ENCODE results near the gene BCL11A. TPM values are rescaled to one million over a fixed set of nuclear protein-coding genes. Genes with fewer than 3 reads are reported as not detected.

BCL11A gene
- total RNA-seq, 4 donors from 2014 or later = 1.5 to 8.8 (median 3.2) TPM

GRCh38 chr2:60489289-60489688, 64.2 kb downstream of the BCL11A start:
- no peaks in the 10 kb centered on the region for H3K36me3 ChIP-seq
- H3K4me3 ChIP-seq = no peak overlapping the region
- H3K27me3 ChIP-seq = no peaks in the 10 kb centered on the region
- intact Hi-C loops (cut with DNase I; ENCODE audit: low total_unique reads) = no loop called here
- DNase-seq = no peak
- no peaks in the 10 kb centered on the region for H3K9me3 ChIP-seq
- no peaks in the 10 kb centered on the region for H3K4me1 ChIP-seq
- no peak overlapping the region for H3K27ac ChIP-seq
- no peak for TF ChIP-seq POLR2A (IDR thresholded peaks at IDR 0.05)
- no peak for TF ChIP-seq CTCF (IDR thresholded peaks at IDR 0.05)

GRCh38 chr2:60488291-60488690, 65.2 kb downstream of the BCL11A start:
- H3K4me3 ChIP-seq = no peak overlapping the region
- no peak overlapping the region for H3K27ac ChIP-seq
- intact Hi-C loops (cut with DNase I; ENCODE audit: low total_unique reads) = no loop called here
- no peak for DNase-seq
- H3K9me3 ChIP-seq = no peaks in the 10 kb centered on the region
- no peaks in the 10 kb centered on the region for H3K36me3 ChIP-seq
- no peaks in the 10 kb centered on the region for H3K27me3 ChIP-seq
- no peaks in the 10 kb centered on the region for H3K4me1 ChIP-seq
- TF ChIP-seq POLR2A (IDR thresholded peaks at IDR 0.05) (no peak), CTCF (IDR thresholded peaks at IDR 0.05) (no peak)

GRCh38 chr2:60487174-60487573, 66.3 kb downstream of the BCL11A start:
- no peak overlapping the region for H3K27ac ChIP-seq
- TF ChIP-seq POLR2A (IDR thresholded peaks at IDR 0.05) (no peak), CTCF (IDR thresholded peaks at IDR 0.05) (no peak)
- no peak overlapping the region for H3K4me3 ChIP-seq
- no peaks in the 10 kb centered on the region for H3K9me3 ChIP-seq
- no peaks in the 10 kb centered on the region for H3K27me3 ChIP-seq
- H3K36me3 ChIP-seq = no peaks in the 10 kb centered on the region
- H3K4me1 ChIP-seq = no peaks in the 10 kb centered on the region
- no peak for DNase-seq
- intact Hi-C loops (cut with DNase I; ENCODE audit: low total_unique reads) = no loop called here

GRCh38 chr2:60486551-60486950, 66.9 kb downstream of the BCL11A start:
- intact Hi-C loops (cut with DNase I; ENCODE audit: low total_unique reads) = no loop called here
- Histone ChIP-seq H3K4me3 (no peak overlapping the region), H3K36me3 (no peaks in the 10 kb centered on the region), H3K27ac (no peak overlapping the region), H3K4me1 (no peaks in the 10 kb centered on the region), H3K9me3 (no peaks in the 10 kb centered on the region), H3K27me3 (no peaks in the 10 kb centered on the region)
- TF ChIP-seq POLR2A (IDR thresholded peaks at IDR 0.05) (no peak), CTCF (IDR thresholded peaks at IDR 0.05) (no peak)
- DNase-seq = no peak

GRCh38 chr2:60486067-60486466, 67.4 kb downstream of the BCL11A start:
- DNase-seq = no peak
- Histone ChIP-seq H3K4me3 (no peak overlapping the region), H3K27ac (no peak overlapping the region), H3K36me3 (no peaks in the 10 kb centered on the region), H3K4me1 (no peaks in the 10 kb centered on the region), H3K27me3 (no peaks in the 10 kb centered on the region), H3K9me3 (no peaks in the 10 kb centered on the region)
- TF ChIP-seq POLR2A (IDR thresholded peaks at IDR 0.05) = no peak
- TF ChIP-seq CTCF (IDR thresholded peaks at IDR 0.05) = no peak
- intact Hi-C loops (cut with DNase I; ENCODE audit: low total_unique reads) = no loop called here
